ENCODE measurements around the gene WIPF1.

WIPF1 gene

DNA sequence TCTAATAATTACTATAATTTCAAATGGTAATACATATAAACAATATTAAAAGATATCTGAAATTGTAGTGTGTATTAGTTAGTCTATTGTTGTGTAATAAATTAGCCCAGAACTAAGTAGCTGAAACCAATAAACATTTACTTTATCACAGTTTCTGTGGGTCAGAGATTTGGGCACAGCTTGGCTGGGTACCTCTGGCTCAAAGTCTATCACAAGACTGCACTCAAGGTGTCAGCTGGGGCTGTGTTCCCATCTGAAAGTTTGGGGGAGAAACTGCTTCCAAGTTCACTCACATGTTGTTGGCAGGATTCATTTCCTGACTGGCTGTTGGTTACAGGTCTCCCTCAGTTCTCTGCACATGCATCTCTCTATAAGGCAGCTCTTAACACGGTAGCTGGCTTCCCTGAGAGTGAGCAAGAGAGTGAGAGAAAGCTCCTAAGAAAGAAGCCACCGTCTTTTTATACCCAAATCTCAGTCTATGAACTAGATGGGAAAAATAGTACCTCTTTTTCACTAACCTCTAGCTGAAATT lies 25.6 kb upstream of the WIPF1 start:
- no peaks in the 10 kb centered on the region for H3K27me3 ChIP-seq (ENCODE audit: insufficient read depth, low read length, poor library complexity, severe bottlenecking)
- H3K4me3 ChIP-seq (ENCODE audit: low read length, poor library complexity, severe bottlenecking), result no peak overlapping the region
- H3K9me3 ChIP-seq (ENCODE audit: insufficient read depth, low read depth, low read length), result no peaks in the 10 kb centered on the region
- no peak for TF ChIP-seq EZH2phosphoT487 (IDR thresholded peaks at IDR 0.05; ENCODE audit: borderline replicate concordance)
- TF ChIP-seq, protein P1, sequence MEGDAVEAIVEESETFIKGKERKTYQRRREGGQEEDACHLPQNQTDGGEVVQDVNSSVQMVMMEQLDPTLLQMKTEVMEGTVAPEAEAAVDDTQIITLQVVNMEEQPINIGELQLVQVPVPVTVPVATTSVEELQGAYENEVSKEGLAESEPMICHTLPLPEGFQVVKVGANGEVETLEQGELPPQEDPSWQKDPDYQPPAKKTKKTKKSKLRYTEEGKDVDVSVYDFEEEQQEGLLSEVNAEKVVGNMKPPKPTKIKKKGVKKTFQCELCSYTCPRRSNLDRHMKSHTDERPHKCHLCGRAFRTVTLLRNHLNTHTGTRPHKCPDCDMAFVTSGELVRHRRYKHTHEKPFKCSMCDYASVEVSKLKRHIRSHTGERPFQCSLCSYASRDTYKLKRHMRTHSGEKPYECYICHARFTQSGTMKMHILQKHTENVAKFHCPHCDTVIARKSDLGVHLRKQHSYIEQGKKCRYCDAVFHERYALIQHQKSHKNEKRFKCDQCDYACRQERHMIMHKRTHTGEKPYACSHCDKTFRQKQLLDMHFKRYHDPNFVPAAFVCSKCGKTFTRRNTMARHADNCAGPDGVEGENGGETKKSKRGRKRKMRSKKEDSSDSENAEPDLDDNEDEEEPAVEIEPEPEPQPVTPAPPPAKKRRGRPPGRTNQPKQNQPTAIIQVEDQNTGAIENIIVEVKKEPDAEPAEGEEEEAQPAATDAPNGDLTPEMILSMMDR (conservative IDR thresholded peaks at IDR 0.05; ENCODE audit: low read length), result no peak
- H3K79me2 ChIP-seq (ENCODE audit: insufficient read depth, low read length), result peaks cover 60% of the 10 kb centered on the region; the same call in 1 of the 2 replicates
- no peaks in the 10 kb centered on the region for H3F3A ChIP-seq (ENCODE audit: low read depth)
- no peak overlapping the region for H3K9ac ChIP-seq (ENCODE audit: low read depth, low read length, poor library complexity, severe bottlenecking)
- H4K20me1 ChIP-seq (ENCODE audit: insufficient read depth, low read length, poor library complexity, severe bottlenecking), result peaks cover 10% of the 10 kb centered on the region
- peaks cover 31% of the 10 kb centered on the region for H3K4me1 ChIP-seq (ENCODE audit: insufficient read depth, low read length, poor library complexity, severe bottlenecking)
- H3K4me2 ChIP-seq (ENCODE audit: low read depth, low read length, poor library complexity, severe bottlenecking), result no peak overlapping the region
- no peak overlapping the region for H2AFZ ChIP-seq (ENCODE audit: low read length)
- peaks cover 22% of the 10 kb centered on the region; the same call in 1 of the 2 replicates for H3K36me3 ChIP-seq (ENCODE audit: insufficient read depth, low read length)
- no peaks in the 10 kb centered on the region for H3K9me2 ChIP-seq (replicated peaks; ENCODE audit: low read depth, low read length)

DNA sequence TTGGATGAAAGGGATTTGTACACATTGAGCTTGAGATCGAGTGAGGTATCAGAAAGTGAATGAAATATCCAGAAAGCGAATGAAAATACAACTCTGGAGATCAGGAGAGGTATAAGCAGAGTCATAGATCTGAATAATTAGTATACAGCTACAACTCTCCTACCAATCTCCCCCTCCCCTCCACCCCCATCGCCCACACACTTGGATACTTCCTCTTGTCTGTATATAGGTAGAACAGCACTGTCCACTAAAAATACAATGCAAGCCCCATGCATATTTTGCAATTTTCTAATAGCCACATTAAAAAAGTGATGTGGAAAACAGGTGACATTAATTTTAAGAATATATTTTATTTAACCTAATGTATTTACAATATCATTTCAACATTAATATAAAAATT lies 23.7 kb upstream of the WIPF1 start:
- peaks cover under 1% of the 10 kb centered on the region; the same call in 1 of the 2 replicates for H3F3A ChIP-seq (ENCODE audit: low read depth)
- peaks cover 57% of the 10 kb centered on the region for H3K79me2 ChIP-seq (ENCODE audit: insufficient read depth, low read length)
- H3K4me2 ChIP-seq (ENCODE audit: low read depth, low read length, poor library complexity, severe bottlenecking), result no peak overlapping the region
- H4K20me1 ChIP-seq (ENCODE audit: insufficient read depth, low read length, poor library complexity, severe bottlenecking), result peaks cover 12% of the 10 kb centered on the region
- peaks cover 20% of the 10 kb centered on the region; the same call in 1 of the 2 replicates for H3K36me3 ChIP-seq (ENCODE audit: insufficient read depth, low read length)
- TF ChIP-seq, protein P1 (conservative IDR thresholded peaks at IDR 0.05; ENCODE audit: low read length), result no peak
- TF ChIP-seq EZH2phosphoT487 (IDR thresholded peaks at IDR 0.05; ENCODE audit: borderline replicate concordance), result no peak
- H3K9me2 ChIP-seq (replicated peaks; ENCODE audit: low read depth, low read length), result no peaks in the 10 kb centered on the region
- H3K9me3 ChIP-seq (ENCODE audit: insufficient read depth, low read depth, low read length), result no peaks in the 10 kb centered on the region
- peaks cover 33% of the 10 kb centered on the region for H3K4me1 ChIP-seq (ENCODE audit: insufficient read depth, low read length, poor library complexity, severe bottlenecking)
- no peak overlapping the region for H3K4me3 ChIP-seq (ENCODE audit: low read length, poor library complexity, severe bottlenecking)
- H3K27me3 ChIP-seq (ENCODE audit: insufficient read depth, low read length, poor library complexity, severe bottlenecking), result no peaks in the 10 kb centered on the region
- no peak overlapping the region for H2AFZ ChIP-seq (ENCODE audit: low read length)
- H3K9ac ChIP-seq (ENCODE audit: low read depth, low read length, poor library complexity, severe bottlenecking), result no peak overlapping the region

DNA sequence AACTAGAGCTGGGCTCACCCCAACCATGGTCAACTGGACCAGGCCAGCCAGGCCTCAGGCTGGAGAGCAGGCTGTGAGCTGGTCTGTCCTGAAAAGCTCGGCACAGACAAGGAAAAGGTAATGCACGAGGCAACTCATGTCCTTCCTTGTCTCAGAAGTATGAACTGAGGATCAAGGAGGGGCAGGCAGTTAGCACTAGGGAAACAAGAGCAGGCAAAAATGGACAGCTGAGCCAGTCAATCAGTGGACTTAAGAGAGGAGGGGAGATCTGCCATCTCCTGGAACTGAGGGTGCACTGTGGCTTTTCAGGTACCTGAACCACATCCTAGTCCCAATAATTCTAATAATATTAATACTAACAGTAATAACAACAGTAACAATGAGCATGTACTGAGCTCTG lies 20.6 kb upstream of the WIPF1 start:
- H3K4me3 ChIP-seq (ENCODE audit: low read length, poor library complexity, severe bottlenecking), result peak overlapping the region; percentile 28
- peaks cover 20% of the 10 kb centered on the region for H4K20me1 ChIP-seq (ENCODE audit: insufficient read depth, low read length, poor library complexity, severe bottlenecking)
- peaks cover 59% of the 10 kb centered on the region for H3K79me2 ChIP-seq (ENCODE audit: insufficient read depth, low read length)
- peaks cover under 1% of the 10 kb centered on the region; the same call in 1 of the 2 replicates for H3K36me3 ChIP-seq (ENCODE audit: insufficient read depth, low read length)
- no peaks in the 10 kb centered on the region for H3K27me3 ChIP-seq (ENCODE audit: insufficient read depth, low read length, poor library complexity, severe bottlenecking)
- peak overlapping the region; percentile 68 for H3K4me2 ChIP-seq (ENCODE audit: low read depth, low read length, poor library complexity, severe bottlenecking)
- peaks cover 37% of the 10 kb centered on the region for H3K4me1 ChIP-seq (ENCODE audit: insufficient read depth, low read length, poor library complexity, severe bottlenecking)
- H3K9me2 ChIP-seq (replicated peaks; ENCODE audit: low read depth, low read length), result no peaks in the 10 kb centered on the region
- no peak overlapping the region for H2AFZ ChIP-seq (ENCODE audit: low read length)
- TF ChIP-seq, protein P1 (conservative IDR thresholded peaks at IDR 0.05; ENCODE audit: low read length), result no peak
- no peak for TF ChIP-seq EZH2phosphoT487 (IDR thresholded peaks at IDR 0.05; ENCODE audit: borderline replicate concordance)
- no peaks in the 10 kb centered on the region for H3K9me3 ChIP-seq (ENCODE audit: insufficient read depth, low read depth, low read length)
- peak overlapping the region; percentile 19 for H3K9ac ChIP-seq (ENCODE audit: low read depth, low read length, poor library complexity, severe bottlenecking)
- H3F3A ChIP-seq (ENCODE audit: low read depth), result peaks cover 2% of the 10 kb centered on the region; the same call in 1 of the 2 replicates
